GM19239 (cell line): ENCODE results near the gene LYRM4.

Experiments used
- DNase-seq: peaks from one replicate; pipeline ENCODE4 v3.0.0; 2011; ENCODE audit warnings: low spot score; ENCODE audit not compliant: insufficient read length
- FAIRE-seq: peaks from 2 replicates; lab custom pipeline; 2011; peaks lifted over from hg19 to GRCh38; lab: Jason Lieb, UNC

LYRM4 gene

GRCh38 chr6:5248302-5249098 lies 12.2 kb downstream of the LYRM4 start:
- no peak for FAIRE-seq

GRCh38 chr6:5247201-5247600 lies 13.5 kb downstream of the LYRM4 start:
- FAIRE-seq: no peak
- DNase-seq: no peak

More at GRCh38 chr6:5248302-5249098, 12.2 kb downstream of the LYRM4 start:
- DNase-seq: no peak

- FAIRE-seq: no peak
- no peak for DNase-seq
Observed at GRCh38 chr6:5246141-5247097, 14.3 kb downstream of the LYRM4 start.

- DNase-seq (no peak), FAIRE-seq (no peak)
Observed at GRCh38 chr6:5243069-5243468, 17.7 kb downstream of the LYRM4 start.

- DNase-seq: no peak
- FAIRE-seq: no peak
Observed at GRCh38 chr6:5241252-5241651, 19.5 kb downstream of the LYRM4 start.

GRCh38 chr6:5238336-5238735 lies 22.4 kb downstream of the LYRM4 start:
- no peak for DNase-seq
- FAIRE-seq: no peak

- FAIRE-seq (no peak), DNase-seq (no peak)
Observed at GRCh38 chr6:5237805-5238204, 22.9 kb downstream of the LYRM4 start.

GRCh38 chr6:5235830-5236229 lies 24.9 kb downstream of the LYRM4 start:
- FAIRE-seq (no peak), DNase-seq (no peak)

- FAIRE-seq (no peak), DNase-seq (no peak)
Observed at GRCh38 chr6:5234874-5235273, 25.9 kb downstream of the LYRM4 start.

- FAIRE-seq (no peak), DNase-seq (no peak)
Observed at GRCh38 chr6:5231289-5231688, 29.5 kb downstream of the LYRM4 start.

GRCh38 chr6:5230081-5230480 lies 30.7 kb downstream of the LYRM4 start:
- FAIRE-seq: no peak
- DNase-seq: no peak

GRCh38 chr6:5229356-5229755 lies 31.4 kb downstream of the LYRM4 start:
- no peak for DNase-seq
- FAIRE-seq: no peak

- DNase-seq: no peak
- FAIRE-seq: no peak
Observed at GRCh38 chr6:5223309-5223708, 37.4 kb downstream of the LYRM4 start.

- DNase-seq (no peak), FAIRE-seq (no peak)
Observed at GRCh38 chr6:5220443-5220842, 40.3 kb downstream of the LYRM4 start.

- FAIRE-seq (no peak), DNase-seq (no peak)
Observed at GRCh38 chr6:5219011-5219691, 41.6 kb downstream of the LYRM4 start.

- DNase-seq (no peak), FAIRE-seq (no peak)
Observed at GRCh38 chr6:5217356-5217755, 43.4 kb downstream of the LYRM4 start.

- no peak for FAIRE-seq
Observed at GRCh38 chr6:5215799-5216198, 45.0 kb downstream of the LYRM4 start.

GRCh38 chr6:5215159-5215558 lies 45.6 kb downstream of the LYRM4 start:
- DNase-seq (no peak), FAIRE-seq (no peak)

More at GRCh38 chr6:5215799-5216198, 45.0 kb downstream of the LYRM4 start:
- DNase-seq: no peak

- FAIRE-seq: no peak
Observed at GRCh38 chr6:5214570-5215052, 46.1 kb downstream of the LYRM4 start.

GRCh38 chr6:5213836-5214235 lies 46.9 kb downstream of the LYRM4 start:
- FAIRE-seq (no peak), DNase-seq (no peak)

More at GRCh38 chr6:5214570-5215052, 46.1 kb downstream of the LYRM4 start:
- DNase-seq: no peak
